ENCODE data around the gene POGZ.

The POGZ gene

DNA sequence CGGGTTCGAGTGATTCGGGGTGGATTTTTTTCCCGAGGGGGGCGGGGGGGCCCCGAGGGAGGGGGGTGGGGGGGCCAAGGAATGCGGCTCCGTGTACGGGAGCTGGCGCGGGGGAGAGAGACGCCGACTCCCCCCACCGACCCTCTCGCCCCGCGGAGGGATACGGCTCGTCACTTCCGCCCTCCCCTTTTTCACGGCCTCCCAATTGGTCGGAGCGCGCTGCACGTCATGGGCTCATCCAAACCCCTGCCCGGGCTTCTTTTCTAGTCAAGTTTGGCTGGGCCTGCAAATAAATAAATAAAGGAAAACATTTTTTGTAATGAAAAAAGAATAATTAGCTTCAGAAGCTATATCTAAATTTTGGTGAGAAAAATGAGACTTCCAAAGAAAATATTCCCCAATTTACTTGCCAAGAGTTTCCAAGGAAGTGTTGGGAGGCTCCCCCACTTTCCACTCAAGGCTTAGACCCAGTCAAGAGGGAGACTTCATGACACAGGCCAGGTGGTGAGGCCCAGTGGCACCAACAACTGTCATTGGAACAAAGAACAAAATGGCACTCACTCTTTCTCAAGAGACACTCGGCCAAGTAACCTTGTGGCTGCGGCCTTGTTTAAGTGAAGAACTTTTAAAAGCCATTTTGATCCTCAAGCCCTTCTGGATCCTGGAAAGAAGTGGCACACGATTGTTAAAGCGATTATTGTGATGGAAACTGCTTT, at the start of gene POGZ:
POGZ (minus strand) TSS at position 164 of the 716 bp plus-strand sequence. CDS start 17,290 bp downstream, outside the sequence.
- DNase-seq (ENCODE audit: low read depth in 2 of 2), result peak; percentile 85 to 88

DNA sequence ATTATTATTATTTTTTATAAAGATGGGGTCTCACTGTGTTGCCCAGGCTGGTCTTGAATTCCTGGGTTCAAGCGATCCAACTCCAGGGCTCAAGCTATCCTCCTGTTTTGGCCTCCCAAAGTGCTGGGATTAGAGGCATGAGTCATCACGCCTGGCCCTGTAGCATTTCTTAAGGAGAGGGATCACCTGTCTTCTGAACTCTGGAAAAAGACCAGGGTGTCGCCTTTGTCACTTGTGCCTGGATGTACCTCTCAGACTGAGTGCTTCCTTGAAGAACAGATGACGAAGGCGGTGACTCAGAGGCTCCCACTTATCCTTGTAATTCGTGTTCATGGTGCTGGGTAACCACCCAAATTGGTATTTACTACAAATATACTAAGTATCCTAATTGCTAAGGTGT, 49.5 kb upstream of the POGZ start:
- DNase-seq (ENCODE audit: low read depth in 2 of 2), result no peak

DNA sequence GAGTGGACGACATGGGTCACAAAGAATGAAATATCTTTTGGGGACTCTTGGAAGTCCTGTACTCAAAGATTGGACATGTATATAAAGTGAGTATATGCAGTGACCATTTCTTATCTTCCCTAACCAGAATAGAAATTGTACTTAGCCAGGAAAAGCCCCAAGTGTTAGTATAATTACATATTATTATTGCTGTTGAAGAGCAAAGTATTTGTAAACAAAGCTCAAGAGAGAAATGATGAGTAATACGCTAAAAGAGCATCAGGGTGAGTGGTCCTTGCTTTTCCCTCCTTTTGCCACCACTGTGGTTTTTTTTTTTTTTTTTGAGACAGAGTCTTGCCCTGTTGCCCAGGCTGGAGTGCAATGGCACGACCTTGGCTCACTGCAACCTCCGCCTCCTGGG, 45.5 kb upstream of the POGZ start:
- no peak for DNase-seq (ENCODE audit: low read depth in 2 of 2)

DNA sequence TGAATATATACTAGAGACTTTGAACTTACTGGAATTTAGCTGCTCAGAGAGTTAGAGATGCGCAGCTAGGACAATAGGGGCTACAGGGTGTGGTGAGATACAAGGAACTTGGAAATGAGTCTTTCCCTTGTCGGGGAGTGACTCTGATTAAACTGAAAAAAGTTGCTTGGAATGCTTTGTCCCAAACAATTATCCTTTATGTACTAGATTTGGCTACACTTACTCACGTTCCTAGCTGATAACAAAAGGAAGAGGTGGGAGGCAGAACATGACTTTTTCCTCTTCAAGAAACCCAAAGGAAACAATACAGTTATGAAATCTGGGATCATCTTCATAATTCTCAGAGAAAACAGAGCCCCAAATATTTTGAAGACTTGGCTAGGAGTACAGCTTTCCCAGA, 45.0 kb upstream of the POGZ start:
- no peak for DNase-seq (ENCODE audit: low read depth in 2 of 2)

DNA sequence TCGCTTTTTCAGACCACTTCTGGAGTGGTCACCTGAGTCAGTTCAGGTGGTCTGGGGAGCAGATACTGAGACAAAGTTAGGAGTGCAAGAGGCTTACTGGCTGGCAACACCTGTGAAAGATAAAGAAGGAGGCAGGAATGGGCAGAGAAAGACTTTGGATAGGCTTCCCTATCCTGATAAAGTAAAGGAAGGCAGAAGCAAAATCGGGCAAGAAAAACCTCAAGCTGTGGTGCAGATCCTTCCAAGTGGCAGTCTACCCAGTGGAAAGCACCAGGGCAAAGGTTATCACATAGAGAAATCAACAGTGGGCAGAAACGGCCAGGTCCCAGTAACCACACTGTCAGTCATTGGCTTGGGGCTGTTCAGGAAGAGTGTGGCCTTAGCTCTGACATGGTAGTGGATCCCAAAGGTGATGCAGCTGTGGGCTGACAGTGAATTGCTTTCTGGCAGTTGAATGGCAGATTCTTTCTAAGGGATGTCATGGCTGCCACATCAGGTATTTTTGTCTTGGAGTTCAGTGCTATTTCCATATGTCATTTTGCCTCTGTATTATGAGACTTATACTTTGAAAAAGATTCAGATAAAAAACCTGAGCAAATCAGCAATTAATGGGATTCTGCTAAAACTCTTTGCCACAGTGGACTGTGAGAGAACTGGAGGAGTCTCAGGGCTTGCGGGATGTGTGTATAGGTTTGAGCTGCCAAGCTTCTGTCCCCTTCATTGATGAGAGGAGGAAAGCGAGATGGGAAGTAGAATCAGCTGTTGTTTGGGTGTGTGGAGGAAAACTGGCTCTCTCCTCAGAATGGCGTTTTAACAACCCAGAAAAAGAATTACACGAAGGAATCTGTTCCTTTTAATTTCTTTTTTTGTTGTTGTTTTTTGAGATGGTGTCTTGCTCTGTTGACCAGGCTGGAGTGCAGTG, 43.8 kb upstream of the POGZ start:
- DNase-seq (ENCODE audit: low read depth in 2 of 2), result no peak

- DNase-seq (ENCODE audit: low read depth in 2 of 2), result no peak
Measured at GRCh38 chr1:151502035-151502700, 42.9 kb upstream of the POGZ start.

DNA sequence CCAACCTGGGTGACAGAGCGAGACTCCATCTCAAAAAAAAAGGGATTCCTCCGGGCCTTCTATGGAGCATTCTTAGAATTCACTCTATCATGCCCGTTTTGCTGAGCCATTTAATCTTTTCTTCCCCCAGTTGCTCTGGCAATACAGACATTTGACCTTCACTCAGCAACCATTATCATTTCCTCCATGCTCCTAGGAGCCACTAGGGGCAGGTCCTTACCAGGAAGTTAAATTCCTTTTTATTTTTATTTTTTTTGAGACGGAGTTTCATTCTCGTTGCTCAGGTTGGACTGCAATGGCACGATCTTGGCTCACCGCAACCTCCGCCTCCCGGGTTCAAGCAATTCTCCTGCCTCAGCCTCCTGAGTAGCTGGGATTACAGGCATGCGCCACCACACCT, 42.2 kb upstream of the POGZ start:
- DNase-seq (ENCODE audit: low read depth in 2 of 2), result no peak

DNA sequence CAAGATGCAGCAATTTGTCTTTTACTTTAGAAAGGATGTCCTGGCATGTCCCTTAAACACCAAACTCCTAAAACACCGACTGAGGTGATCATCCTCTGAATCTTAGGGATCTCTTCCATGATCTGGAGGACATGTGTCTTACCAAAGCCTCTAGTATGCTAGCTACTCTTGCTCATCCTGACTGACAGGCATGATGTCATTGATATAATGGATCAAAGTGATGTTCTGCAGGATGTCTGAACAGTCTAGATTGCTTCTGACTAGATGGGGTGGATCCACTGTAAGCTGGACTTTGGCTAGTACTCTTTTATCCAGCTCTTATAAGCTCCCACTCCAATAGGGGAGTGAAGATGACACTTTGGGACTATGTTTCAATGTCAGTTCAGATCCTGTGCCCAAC, 40.6 kb upstream of the POGZ start:
- DNase-seq (ENCODE audit: low read depth in 2 of 2), result no peak

- no peak for DNase-seq (ENCODE audit: low read depth in 2 of 2)
Measured at GRCh38 chr1:151499365-151499764, 40.1 kb upstream of the POGZ start.

- DNase-seq (ENCODE audit: low read depth in 2 of 2), result no peak
Measured at GRCh38 chr1:151495316-151495715, 36.0 kb upstream of the POGZ start.

- no peak for DNase-seq (ENCODE audit: low read depth in 2 of 2)
Measured at GRCh38 chr1:151494741-151495281, 35.5 kb upstream of the POGZ start.

- DNase-seq (ENCODE audit: low read depth in 2 of 2), result no peak
Measured at GRCh38 chr1:151493042-151493441, 33.7 kb upstream of the POGZ start.

GRCh38 chr1:151492120-151492519, 32.8 kb upstream of the POGZ start:
- no peak for DNase-seq (ENCODE audit: low read depth in 2 of 2)

DNA sequence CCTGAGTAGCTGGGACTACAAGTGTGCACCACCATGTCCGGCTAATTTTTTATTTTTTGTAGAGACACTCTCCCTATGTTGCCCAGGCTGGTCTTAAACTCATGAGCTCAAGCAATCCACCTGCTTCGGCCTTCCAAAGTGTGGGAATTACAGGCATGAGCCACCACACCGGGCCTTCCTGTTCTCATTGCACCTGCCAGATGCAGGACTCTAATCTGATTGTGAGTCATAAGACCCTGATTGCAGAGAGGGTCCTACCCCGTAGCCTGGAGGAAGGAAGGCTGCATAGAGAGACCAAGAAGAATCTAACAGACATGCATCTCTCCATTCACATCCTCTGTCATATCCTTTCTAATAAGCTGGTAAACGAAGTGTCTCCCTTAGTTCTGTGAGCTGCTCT, 32.3 kb upstream of the POGZ start:
- DNase-seq (ENCODE audit: low read depth in 2 of 2), result no peak

- DNase-seq (ENCODE audit: low read depth in 2 of 2), result no peak
Measured at GRCh38 chr1:151486557-151486956, 27.3 kb upstream of the POGZ start.

- DNase-seq (ENCODE audit: low read depth in 2 of 2), result no peak
Measured at GRCh38 chr1:151485685-151486255, 26.5 kb upstream of the POGZ start.

DNA sequence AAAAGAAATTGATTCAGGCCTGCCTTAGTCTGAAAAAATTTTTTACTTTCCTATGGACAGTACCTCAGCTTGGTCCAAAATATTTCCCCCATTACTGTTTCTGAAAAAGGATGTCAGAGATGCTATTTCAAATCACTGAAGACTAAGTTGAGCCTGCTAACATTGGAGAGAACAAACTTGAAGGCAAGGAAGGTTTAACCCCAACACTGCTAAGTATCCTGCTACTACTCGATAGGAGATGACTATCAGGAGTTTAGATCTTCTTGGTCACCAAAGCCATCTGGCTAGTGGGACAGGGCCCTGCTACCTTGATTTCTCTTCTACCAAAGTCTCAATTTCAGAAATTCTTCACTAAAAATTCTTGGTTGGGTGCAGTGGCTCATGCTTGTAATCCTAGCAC, 22.7 kb upstream of the POGZ start:
- DNase-seq (ENCODE audit: low read depth in 2 of 2), result no peak

DNA sequence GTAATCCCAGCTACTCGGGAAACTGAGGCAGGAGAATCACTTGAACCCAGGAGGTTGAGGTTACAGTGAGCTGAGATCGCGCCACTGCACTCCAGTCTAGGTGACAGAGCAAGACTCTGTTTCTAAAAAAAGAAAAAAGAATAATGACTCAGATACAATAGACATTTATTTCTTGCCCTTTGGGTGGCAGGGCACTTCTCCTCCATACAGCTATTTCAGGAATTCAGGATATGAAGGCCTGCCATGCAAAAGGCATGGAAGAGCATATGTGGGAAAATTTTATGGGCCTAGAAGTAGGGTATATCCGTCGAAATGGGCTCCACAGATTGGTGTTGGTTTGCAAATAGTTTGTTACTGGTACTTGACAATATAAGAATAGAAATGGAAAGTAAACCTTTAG, 20.2 kb upstream of the POGZ start:
- no peak for DNase-seq (ENCODE audit: low read depth in 2 of 2)

DNA sequence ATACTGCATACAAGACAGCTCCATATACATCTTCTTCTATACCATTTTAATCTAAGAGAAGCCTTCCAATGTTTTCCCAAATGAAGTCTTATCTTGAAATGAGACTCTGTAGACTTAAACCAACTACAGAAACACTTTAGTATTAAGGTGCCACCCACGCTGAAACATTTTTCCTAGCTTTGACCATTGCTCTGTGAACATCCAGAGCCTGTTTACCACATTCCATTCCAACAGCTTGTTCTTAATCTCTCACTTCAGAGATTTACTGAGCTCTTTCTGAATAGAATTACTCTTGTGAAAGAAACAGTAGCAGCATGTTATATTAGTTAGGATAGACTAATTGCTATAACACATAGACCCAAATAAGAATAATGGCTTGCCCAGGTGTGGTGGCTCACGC, 19.6 kb upstream of the POGZ start:
- no peak for DNase-seq (ENCODE audit: low read depth in 2 of 2)

DNA sequence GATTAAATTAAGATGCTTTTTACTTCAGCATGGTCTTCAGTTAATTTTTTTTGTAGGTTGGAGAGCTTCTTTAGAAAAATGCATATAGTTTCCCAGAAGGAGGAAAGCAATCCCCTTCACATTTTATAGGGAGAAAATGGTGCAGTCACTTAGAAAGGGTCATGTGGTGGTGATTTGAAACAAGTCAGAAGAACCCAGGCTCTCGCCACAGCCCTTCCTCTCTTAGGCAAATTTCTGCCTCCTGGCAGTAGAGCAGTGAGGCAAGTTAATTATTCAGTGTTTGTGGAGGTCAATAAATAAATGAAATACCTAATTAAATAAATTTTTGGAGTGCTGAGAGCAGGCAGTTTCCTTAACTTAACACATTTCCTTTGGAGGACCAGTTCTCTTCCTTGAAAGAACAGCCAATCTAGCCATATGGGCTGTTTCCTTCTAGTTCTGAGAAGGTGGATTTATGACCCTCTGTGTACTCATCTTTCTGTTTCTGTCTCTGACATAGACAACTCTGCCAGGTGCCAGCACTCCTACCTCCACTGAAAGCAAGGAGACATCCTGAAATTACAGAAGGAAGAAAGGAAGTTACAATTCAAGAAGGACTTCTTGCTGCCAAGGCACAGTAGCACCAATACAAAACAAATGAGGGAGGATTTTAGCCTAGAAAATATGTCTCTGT, 19.0 kb upstream of the POGZ start:
- DNase-seq (ENCODE audit: low read depth in 2 of 2), result no peak

DNA sequence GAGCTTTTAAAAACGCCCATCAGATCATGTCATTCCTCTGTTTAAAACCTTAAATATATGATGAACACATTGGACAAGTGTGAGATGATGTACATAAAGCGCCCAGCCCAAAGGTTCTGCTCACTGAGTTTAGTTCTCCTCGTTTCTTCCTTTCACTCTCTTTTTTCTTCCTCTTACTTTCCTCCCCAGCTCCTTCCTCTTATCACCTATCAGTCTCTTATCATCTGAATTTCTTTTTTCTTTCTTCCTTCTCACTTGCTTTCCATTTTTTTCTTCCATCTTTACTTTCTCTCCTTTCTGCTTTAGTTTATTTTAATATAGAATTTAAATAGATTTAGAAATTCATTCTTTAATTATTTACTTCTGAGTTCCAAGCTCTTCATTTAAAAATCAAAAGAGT, 17.8 kb upstream of the POGZ start:
- no peak for DNase-seq (ENCODE audit: low read depth in 2 of 2)
